HG03108 (cell line): ENCODE data around the gene UNC119.
A peak's percentile ranks its signal among the peaks of the same experiment; 100 is the strongest.

Experiments
- ATAC-seq: cut with Tn5 transposase; IDR thresholded peaks from one replicate; pipeline ENCODE4 v1.9.1; 2021; ENCODE audit warnings: moderate library complexity; ENCODE audit not compliant: unreplicated experiment

The UNC119 gene

DNA sequence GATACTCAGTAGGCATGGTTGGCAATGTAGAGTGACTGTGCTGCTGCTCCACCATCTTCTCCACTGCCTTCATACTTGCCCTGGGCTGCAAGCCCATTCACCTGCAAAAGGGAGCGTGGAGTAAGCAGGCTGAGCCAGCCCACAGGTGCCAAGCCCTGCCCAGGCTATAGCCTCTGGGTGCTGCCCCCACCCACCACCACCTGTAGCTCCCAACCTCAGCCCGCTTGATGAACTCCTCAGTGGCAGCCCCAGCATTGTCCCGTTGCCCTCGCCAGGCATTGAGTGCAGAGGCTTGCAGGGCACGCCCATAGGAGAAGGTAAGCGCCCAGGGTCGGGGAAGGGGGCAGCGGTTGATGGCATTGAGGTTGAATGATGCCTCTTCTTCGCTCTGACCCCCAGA lies 21.1 kb upstream of the UNC119 start:
- ATAC-seq = no peak

DNA sequence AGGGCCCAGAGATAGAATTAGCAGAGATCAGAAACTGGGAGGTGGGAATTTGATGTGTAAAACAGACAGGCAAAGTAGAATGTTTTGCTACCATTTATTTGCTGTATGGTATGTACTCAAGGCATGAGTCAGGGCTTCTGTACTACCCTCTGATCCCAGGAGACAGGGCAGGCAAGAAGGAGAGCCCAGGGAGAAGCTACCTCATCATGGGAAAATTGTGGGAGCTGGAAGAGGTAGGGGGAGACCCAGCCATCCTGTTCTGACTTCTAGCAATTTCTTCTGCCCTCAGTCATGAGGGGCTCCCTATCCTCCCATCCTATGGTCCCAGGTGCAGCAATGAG lies 20.6 kb upstream of the UNC119 start:
- no peak for ATAC-seq

GRCh38 chr17:28572259-28573039 lies 20.0 kb upstream of the UNC119 start:
- no peak for ATAC-seq

DNA sequence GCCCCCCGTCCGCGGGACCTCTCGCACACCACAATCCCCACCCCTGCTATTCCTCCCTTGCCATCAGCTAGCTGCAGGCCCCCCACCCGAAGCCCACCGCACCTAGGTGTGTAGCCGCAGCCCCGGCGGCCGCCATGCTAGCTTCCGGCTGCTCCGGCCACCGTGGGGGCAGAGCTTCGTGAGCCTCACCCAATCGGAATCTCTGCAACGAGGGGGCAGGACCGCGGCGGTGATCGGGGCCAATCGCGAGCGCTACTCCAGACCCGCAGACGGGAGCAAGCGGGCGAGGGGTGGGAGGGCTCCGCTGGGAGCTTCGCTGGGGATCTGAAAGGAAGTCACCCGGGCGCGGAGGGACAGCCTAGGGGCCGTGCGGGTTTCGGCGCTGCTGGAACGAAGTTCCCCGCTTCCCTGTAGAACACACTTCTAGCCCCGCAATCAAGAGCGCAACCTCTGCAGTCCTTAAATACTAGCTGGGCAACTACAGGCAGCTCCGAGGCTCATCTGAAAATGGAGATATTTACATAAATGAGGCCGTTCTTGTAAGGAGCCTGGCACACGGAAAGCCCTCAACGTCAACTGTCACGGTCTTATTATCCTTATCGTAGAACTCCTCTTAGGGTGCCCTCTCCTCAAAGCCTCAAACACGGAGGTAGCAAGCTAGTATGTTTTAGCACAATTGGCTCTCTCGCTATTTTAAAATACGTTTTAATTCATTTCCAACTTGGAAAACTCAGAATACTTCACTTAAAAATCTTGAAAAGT lies 19.1 kb upstream of the UNC119 start, which contains the start of gene PIGS:
TSS of gene PIGS (minus strand) at position 164 of the 762 bp plus-strand sequence. CDS start at position 136, 28 bp downstream.
- peak; percentile 75 for ATAC-seq

DNA sequence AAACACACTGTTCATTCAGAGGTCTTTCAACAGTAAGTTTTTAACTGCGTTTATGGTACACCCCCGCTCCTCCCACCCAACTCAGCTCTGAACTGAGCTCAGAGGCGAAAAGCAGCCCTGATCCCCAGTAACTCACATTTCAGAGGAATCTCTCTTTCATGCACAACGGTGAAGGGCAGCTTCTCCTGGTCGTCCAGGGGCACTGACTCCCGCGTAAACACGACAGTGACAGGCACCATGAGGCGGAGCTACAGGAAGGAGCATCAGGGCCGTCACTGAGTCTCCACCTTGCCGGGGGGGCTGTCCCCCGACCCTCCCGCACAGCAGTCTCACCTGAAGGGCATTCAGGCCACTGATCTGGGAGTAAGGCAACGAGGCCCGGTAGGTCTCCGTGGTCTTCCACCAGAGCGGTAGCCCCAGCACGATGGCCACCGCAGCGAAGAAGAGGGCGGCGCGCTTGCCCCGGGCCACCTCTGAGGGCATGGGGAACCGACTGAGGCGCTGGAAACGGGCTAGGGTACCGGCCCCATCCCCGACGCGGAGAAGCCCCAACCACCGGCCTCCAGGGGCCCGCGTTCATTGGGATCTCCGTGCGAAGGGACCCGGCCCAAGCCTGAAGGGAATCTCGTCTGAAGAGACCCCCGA lies 18.4 kb upstream of the UNC119 start:
- ATAC-seq = peak; percentile 34

DNA sequence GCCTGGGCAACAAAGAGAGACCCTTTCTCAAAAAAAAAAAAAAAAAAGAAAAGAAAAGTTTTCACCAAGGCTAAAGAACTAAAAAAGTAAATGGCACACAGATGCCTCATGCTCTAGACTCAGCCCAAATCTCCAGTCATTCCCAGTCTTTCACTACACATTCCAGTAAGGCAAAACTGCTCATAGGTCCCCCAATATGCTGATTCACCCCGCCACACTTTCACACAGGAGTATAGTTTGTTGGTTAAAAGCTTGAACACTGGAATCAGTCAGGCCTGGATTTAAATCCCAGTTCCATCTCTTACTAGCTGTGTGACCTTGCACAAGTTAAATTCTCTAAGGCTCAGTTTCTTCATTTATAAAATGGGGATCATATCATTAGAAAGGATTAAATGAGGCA lies 17.0 kb upstream of the UNC119 start:
- no peak for ATAC-seq

GRCh38 chr17:28567604-28568003 lies 15.2 kb upstream of the UNC119 start:
- peak; percentile 32 for ATAC-seq

- ATAC-seq = no peak
Measured at GRCh38 chr17:28563475-28563874, 11.1 kb upstream of the UNC119 start.

DNA sequence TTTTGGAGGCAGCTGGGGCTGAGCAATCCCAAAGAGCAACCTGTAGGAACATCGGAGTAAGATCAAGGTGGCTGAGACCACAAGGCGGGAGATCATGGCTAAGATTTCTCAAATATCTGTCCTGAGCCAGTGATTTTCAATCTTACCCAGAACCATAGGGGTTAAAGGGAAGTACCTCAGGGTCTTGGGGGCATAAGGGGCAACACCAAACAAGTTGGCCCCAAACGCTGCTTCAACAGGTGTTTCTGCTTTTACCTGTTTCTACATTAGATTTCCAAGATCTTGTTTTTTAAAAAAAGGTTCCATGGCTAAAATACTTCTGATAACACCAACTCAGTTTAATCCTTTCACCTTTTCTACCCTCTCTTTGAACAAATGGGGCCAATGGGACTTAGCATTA lies 2.6 kb upstream of the UNC119 start:
- ATAC-seq = no peak

GRCh38 chr17:28554565-28554964 lies 2.1 kb upstream of the UNC119 start:
- ATAC-seq = no peak

DNA sequence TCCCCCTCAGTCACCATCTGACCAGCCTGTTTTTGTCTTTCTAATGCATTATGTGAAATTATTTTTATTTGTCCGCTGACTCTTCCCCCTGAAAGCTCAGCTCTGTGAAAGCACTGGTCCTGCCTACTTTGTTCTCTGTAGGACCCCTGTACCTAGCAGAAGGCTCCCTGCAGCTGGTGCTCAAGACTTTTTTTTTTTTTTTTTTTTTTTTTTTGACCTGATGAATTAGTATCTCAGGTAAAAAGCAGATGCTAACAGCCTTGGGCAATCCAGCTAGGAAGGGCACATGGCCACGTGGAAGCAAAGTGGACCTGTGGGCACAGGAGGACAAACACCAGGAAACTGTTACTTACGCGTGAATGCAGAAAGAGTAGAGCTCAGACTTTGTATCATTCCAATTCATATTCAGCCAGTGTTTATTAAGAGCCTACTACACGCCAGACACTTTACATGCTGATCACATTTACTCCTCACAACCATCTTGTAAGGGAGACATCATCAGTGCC lies 629 bp upstream of the UNC119 start:
- no peak for ATAC-seq

- no peak for ATAC-seq
Measured at GRCh38 chr17:28551421-28552175, 826 bp downstream of the UNC119 start.

GRCh38 chr17:28550858-28551257 lies 1.6 kb downstream of the UNC119 start:
- no peak for ATAC-seq

- peak; percentile 48 for ATAC-seq
Measured at GRCh38 chr17:28549236-28550132, 2.9 kb downstream of the UNC119 start.

GRCh38 chr17:28548417-28549130 lies 3.9 kb downstream of the UNC119 start:
- ATAC-seq = no peak

DNA sequence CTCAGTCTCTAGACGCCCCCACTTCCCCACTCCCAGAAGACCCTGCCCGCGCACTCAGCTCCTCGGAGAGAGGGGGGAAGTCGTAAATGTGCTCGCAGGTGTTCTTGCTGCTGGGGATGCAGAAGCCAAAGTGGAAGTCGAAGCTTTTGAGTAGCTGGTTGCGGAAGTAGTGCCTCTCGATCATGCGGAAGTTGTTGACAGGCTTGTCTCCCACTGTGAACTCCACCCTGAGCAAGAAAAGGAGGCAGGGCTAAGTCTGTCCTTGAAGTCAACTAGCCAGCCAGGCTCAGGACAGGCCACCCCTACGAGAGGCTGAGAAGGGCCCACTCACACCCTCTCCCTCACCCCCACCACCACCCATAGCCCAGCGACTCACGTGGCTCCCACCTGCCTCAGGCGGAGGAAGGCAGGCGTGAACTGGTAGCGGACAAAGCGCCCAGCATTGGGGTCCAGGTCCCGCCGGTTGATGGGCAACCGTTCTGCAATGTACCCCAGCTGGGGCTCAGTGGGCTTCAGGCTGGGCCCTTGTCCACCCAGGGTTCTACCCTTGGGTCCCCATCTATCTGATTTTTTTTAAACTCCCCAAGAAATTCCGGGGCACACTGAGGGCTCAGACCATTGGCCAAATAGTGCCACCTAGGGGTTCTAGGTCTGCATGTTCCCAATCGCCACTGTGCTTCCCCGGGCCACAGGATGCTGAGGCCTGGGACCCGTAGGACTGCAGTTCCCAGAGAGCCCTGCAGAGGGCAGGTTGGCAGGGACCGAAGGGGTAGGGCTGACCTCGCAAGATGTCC lies 4.6 kb downstream of the UNC119 start:
- ATAC-seq = no peak

DNA sequence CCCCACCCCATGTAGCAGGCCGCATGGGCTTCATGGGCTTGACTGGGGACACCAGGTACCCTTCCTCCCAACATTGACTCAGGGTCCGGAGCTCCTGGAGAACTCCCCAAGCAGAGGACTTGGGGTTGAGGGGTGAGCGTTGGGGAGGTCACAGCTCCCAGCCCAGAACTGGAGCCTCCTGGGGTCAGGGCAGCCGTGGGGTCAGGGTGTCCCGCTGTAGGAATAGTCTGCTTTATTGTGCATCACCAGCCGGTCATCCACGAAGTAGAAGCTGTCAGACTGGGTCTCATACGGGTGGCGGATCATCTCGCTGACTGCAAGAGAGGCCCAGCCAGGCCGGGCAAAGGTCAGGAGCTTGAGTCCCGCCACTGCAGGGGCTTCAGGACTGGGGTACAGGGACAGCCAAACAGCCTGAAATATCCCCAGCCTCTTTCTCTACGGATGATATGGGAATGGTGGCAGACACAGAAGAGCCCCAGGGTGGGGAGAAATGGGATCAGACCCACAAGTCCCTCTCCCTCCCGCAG lies 5.3 kb downstream of the UNC119 start:
- ATAC-seq = no peak

- ATAC-seq = no peak
Measured at GRCh38 chr17:28545787-28546415, 6.5 kb downstream of the UNC119 start.
